OCI-LY1 (cell line): ENCODE results near the gene LRMDA.

Experiments
- EZH2 ChIP-seq: fragments of 200-600 bp; sonication (generic), shearing (Covaris generic); IDR thresholded peaks from 2 replicates; pipeline ENCODE4 v1.8.0; 2017; ENCODE audit warnings: borderline replicate concordance, mixed run types, mild to moderate bottlenecking, antibody characterized with exemption, low read length, moderate library complexity, mixed read lengths
- TF ChIP-seq, protein P1 (sequence below): fragments of 200-600 bp; sonication (generic), shearing (Covaris generic); IDR thresholded peaks from 2 replicates; pipeline ENCODE4 v1.5.1; 2017; ENCODE audit warnings: mild to moderate bottlenecking, antibody characterized with exemption, low read length, moderate library complexity, mixed read lengths

DNA sequence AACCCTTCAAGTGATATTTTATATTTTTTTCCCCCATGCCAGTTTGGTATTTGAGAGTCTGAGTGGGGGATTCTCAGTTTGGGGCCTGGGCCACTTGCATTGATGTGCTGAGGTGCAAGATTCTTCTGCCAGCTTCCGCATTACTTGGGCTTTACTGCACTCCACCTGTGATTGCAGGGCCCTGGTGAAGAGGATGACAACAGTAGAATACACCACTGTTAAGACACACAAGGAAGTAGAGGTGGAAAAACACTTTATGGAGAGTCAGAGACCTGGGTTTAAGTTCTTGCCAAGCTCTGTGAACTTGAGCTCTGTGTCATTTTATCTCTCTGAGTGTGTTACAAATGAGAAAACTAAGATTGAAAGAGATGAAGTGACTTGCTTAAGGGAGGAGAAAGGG lies 209.4 kb downstream of the LRMDA start:
- TF ChIP-seq, protein P1, sequence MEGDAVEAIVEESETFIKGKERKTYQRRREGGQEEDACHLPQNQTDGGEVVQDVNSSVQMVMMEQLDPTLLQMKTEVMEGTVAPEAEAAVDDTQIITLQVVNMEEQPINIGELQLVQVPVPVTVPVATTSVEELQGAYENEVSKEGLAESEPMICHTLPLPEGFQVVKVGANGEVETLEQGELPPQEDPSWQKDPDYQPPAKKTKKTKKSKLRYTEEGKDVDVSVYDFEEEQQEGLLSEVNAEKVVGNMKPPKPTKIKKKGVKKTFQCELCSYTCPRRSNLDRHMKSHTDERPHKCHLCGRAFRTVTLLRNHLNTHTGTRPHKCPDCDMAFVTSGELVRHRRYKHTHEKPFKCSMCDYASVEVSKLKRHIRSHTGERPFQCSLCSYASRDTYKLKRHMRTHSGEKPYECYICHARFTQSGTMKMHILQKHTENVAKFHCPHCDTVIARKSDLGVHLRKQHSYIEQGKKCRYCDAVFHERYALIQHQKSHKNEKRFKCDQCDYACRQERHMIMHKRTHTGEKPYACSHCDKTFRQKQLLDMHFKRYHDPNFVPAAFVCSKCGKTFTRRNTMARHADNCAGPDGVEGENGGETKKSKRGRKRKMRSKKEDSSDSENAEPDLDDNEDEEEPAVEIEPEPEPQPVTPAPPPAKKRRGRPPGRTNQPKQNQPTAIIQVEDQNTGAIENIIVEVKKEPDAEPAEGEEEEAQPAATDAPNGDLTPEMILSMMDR: no peak
- TF ChIP-seq EZH2: no peak
